ENCODE data around the gene NET1.

GRCh38 chr10:5411941-5412276, 448 bp upstream of the NET1 start:
- TF ChIP-seq EZH2 (IDR thresholded peaks at IDR 0.05; ENCODE audit: borderline replicate concordance, low read depth, low read length, severe bottlenecking): no peak
- TF ChIP-seq, protein P1, sequence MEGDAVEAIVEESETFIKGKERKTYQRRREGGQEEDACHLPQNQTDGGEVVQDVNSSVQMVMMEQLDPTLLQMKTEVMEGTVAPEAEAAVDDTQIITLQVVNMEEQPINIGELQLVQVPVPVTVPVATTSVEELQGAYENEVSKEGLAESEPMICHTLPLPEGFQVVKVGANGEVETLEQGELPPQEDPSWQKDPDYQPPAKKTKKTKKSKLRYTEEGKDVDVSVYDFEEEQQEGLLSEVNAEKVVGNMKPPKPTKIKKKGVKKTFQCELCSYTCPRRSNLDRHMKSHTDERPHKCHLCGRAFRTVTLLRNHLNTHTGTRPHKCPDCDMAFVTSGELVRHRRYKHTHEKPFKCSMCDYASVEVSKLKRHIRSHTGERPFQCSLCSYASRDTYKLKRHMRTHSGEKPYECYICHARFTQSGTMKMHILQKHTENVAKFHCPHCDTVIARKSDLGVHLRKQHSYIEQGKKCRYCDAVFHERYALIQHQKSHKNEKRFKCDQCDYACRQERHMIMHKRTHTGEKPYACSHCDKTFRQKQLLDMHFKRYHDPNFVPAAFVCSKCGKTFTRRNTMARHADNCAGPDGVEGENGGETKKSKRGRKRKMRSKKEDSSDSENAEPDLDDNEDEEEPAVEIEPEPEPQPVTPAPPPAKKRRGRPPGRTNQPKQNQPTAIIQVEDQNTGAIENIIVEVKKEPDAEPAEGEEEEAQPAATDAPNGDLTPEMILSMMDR (IDR thresholded peaks at IDR 0.05; ENCODE audit: borderline replicate concordance, extremely low read depth, low read length, poor library complexity, severe bottlenecking): no peak
